Type B pancreatic cell (in vitro differentiated cells): ENCODE measurements around the gene NEDD4L. TPM values are rescaled to one million over a fixed set of nuclear protein-coding genes. Genes with fewer than 3 reads are reported as not detected.
A peak's percentile ranks its signal among the peaks of the same experiment; 100 is the strongest.

ENCODE experiments used
- DNase-seq: peaks from one replicate; pipeline ENCODE4 v3.0.0; 2021; ENCODE audit warnings: mixed read lengths; ENCODE audit not compliant: unreplicated experiment; ENCODE audit errors: extremely low spot score
- H3K27ac Mint-ChIP-seq: 2 replicates; pipeline ENCODE4 v1.8.0; 2021; ENCODE audit warnings: mild to moderate bottlenecking, mixed read lengths
- H3K27me3 Mint-ChIP-seq: 2 replicates; pipeline ENCODE4 v1.8.0; 2021; ENCODE audit warnings: mixed read lengths
- H3K36me3 Mint-ChIP-seq: 2 replicates; pipeline ENCODE4 v1.8.0; 2021; ENCODE audit warnings: mixed read lengths
- H3K4me1 Mint-ChIP-seq: one replicate; pipeline ENCODE4 v1.8.0; 2021; ENCODE audit warnings: mixed read lengths; ENCODE audit not compliant: unreplicated experiment
- H3K4me3 Mint-ChIP-seq: 2 replicates; pipeline ENCODE4 v1.8.0; 2021; ENCODE audit warnings: mild to moderate bottlenecking, mixed read lengths
- H3K9me3 Mint-ChIP-seq: 2 replicates; pipeline ENCODE4 v1.8.0; 2021; ENCODE audit warnings: mixed read lengths
- CTCF ChIP-seq: fragments of 200-600 bp; sonication (generic); conservative IDR thresholded peaks from 2 replicates; pipeline ENCODE4 v1.5.0; 2021; ENCODE audit warnings: antibody characterized with exemption, mild to moderate bottlenecking
- total RNA-seq: library from RNA; stranded (reverse); gene quantifications from 2 replicates; pipeline ENCODE4 v1.2.1, GENCODE V29; 2021; ENCODE audit warnings: low replicate concordance

Gene NEDD4L
- total RNA-seq, 1 donor from 2014 or later, result 84.7 TPM

DNA sequence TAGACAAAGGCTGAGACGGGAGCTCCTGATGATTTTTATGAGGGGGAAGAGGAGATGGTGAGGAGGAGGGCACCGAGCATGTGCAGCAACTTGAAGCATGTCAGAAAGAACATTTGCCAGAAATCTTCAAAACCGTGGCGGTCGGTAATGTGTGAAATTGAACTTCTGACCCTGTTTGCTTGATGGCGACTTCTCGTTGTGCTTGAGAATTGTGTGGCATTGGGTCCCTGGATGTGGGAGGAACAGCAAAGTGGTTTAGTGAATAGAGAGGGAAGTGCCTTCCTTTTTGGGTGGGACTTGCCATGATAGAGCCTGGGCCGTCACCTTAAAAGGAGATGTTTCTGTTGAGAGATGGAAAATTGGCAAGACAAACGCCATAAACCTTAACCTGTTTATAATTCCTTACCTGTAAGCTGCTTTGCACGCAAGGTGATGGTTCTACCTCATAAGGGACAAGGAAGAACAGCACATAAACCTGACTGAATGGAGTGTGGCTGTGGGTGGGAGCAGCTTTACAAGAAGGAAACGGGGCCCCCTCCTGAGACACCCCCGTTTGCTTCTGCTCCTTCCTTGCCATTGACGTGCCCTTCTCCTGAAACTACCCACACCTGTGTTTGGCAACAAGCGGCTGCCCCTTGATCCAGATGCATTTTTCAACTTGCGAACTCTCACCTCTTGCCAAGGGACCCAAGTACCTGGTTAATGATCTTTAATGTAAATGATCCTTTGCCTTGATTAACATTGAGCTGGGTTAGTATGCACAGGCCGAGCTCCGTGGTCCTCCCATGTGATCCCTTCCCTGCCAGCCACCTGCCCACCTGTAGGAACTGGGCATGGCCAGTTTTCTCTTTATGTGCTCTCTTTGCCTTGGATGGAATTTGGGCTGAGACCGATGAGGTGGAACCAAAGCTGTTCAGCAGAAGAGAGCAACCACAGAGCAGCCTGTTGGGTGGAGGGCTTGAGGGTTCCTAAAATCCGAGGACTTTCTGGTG lies 153.2 kb downstream of the NEDD4L start:
- peak overlapping the region; percentile 57 for H3K4me3 Mint-ChIP-seq
- H3K27ac Mint-ChIP-seq, result no peak overlapping the region

GRCh38 chr18:58201268-58201667 lies 157.2 kb downstream of the NEDD4L start:
- no peak for DNase-seq
- Mint-ChIP-seq H3K27me3 (no peaks in the 10 kb centered on the region), H3K27ac (peak overlapping the region; percentile 76), H3K4me1 (peaks cover 34% of the 10 kb centered on the region), H3K4me3 (no peak overlapping the region), H3K36me3 (peaks cover 7% of the 10 kb centered on the region), H3K9me3 (no peaks in the 10 kb centered on the region)
- no peak for TF ChIP-seq CTCF

More for the DNA sequence above, 153.2 kb downstream of the NEDD4L start:
- DNase-seq, result no peak
- peaks cover 45% of the 10 kb centered on the region for H3K4me1 Mint-ChIP-seq
- H3K27me3 Mint-ChIP-seq, result no peaks in the 10 kb centered on the region
- no peaks in the 10 kb centered on the region for H3K9me3 Mint-ChIP-seq
- no peak for TF ChIP-seq CTCF
- no peaks in the 10 kb centered on the region for H3K36me3 Mint-ChIP-seq

GRCh38 chr18:58201733-58202730 lies 158.0 kb downstream of the NEDD4L start:
- DNase-seq, result no peak
- Mint-ChIP-seq H3K27me3 (no peaks in the 10 kb centered on the region), H3K9me3 (no peaks in the 10 kb centered on the region), H3K4me1 (peaks cover 27% of the 10 kb centered on the region), H3K4me3 (no peak overlapping the region), H3K36me3 (peaks cover 11% of the 10 kb centered on the region), H3K27ac (peak overlapping the region; percentile 76)
- no peak for TF ChIP-seq CTCF

DNA sequence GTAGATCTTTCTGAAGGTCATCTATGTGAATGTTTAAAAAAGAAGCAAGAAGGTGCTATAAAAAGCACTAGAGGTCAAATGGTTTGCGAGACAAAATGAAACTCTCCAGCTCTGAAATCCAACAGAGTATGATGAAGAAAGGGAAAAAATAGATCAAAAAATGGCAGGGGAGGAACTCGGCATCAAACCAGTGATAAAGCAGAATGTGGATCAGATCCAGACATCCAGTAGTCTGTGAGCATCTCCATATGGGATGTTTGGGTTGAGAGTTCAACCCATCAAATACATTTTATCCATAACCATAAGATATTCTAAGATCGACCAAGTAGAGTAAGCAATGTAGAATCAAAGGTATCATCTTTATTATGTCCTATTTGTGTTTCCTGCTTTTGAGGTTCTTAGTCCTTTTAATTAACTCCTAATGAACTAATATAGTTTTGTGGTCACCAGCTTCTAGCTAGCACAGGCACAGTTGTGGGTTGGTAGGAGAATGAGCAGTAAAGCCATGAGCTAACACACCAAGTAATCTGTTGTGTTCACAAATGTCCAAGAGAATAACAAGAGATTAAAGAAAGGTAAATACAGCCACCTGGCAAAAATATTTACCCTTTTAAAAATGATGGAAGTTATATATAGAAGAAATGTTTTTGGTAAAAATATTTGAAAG lies 160.9 kb downstream of the NEDD4L start:
- Mint-ChIP-seq H3K4me1 (peaks cover 35% of the 10 kb centered on the region), H3K27me3 (no peaks in the 10 kb centered on the region), H3K9me3 (no peaks in the 10 kb centered on the region), H3K27ac (peak overlapping the region; percentile 20), H3K36me3 (peaks cover 11% of the 10 kb centered on the region), H3K4me3 (no peak overlapping the region)
- TF ChIP-seq CTCF, result no peak
- no peak for DNase-seq
